CD4-positive, alpha-beta T cell treated with Interferon gamma for 1 hour (primary cell): ENCODE data around the gene CSF2.

ENCODE experiments used
- DNase-seq: peaks from one replicate; pipeline ENCODE4 v3.0.0-alpha.2; 2020

CSF2 gene

GRCh38 chr5:132070460-132071337, 2.9 kb upstream of the CSF2 start:
- no peak for DNase-seq

DNA sequence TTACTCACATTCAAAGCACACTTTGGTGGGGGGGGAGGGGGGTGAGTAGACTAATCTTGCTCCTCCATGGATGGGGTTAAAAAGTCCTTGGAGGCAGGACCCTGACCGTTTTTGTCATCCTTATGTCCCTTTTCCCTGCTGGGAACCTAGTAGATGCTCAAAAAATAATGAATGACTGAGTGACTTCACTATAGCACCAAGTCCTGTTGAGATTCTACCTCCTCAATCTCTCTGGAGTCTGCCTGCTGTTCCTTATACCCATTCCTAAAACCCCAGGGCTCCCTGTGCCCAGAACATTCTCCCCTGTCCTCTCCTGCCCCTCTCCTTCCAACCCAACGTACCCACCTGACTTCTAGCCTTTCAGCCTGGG, 2.3 kb upstream of the CSF2 start:
- no peak for DNase-seq

GRCh38 chr5:132072070-132072469, 1.5 kb upstream of the CSF2 start:
- DNase-seq: no peak

GRCh38 chr5:132072528-132072927, 1.1 kb upstream of the CSF2 start:
- no peak for DNase-seq

DNA sequence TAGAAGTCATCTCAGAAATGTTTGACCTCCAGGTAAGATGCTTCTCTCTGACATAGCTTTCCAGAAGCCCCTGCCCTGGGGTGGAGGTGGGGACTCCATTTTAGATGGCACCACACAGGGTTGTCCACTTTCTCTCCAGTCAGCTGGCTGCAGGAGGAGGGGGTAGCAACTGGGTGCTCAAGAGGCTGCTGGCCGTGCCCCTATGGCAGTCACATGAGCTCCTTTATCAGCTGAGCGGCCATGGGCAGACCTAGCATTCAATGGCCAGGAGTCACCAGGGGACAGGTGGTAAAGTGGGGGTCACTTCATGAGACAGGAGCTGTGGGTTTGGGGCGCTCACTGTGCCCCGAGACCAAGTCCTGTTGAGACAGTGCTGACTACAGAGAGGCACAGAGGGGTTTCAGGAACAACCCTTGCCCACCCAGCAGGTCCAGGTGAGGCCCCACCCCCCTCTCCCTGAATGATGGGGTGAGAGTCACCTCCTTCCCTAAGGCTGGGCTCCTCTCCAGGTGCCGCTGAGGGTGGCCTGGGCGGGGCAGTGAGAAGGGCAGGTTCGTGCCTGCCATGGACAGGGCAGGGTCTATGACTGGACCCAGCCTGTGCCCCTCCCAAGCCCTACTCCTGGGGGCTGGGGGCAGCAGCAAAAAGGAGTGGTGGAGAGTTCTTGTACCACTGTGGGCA, 642 bp downstream of the CSF2 start:
- DNase-seq: no peak

GRCh38 chr5:132074772-132075718, 1.5 kb downstream of the CSF2 start:
- no peak for DNase-seq

DNA sequence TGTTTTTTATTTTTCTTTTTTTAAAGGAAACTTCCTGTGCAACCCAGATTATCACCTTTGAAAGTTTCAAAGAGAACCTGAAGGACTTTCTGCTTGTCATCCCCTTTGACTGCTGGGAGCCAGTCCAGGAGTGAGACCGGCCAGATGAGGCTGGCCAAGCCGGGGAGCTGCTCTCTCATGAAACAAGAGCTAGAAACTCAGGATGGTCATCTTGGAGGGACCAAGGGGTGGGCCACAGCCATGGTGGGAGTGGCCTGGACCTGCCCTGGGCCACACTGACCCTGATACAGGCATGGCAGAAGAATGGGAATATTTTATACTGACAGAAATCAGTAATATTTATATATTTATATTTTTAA, 2.1 kb downstream of the CSF2 start:
- no peak for DNase-seq

DNA sequence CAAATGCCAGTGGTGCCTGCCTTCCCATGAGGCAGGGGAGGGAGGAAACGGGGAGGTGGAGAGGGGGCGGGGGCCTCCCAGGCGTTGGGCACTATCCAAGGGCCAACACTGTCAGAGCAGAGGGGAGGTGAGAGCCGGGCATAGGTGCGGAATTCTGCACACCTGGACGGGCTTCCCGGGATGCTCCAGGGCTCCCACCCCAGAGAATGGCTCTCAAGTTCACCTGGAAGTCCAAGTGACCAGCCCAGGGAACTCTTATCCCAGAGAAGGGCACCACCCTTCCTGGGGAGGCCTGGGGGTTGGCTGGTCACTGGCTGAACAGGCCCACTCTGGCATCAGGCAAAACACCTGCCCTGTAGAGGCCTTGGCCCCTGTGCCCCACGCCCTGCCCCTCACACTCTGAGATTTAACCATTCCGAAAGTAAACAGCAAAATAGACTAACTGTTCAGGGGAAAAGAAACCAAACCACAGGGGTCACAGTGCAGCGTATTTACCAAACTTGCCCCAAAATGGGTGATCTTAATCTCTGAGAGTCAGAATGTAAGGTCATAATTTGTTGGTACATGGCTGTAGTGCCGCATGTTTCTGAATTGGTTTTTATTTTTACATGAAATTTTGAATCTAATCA, 2.7 kb downstream of the CSF2 start:
- DNase-seq: no peak

DNA sequence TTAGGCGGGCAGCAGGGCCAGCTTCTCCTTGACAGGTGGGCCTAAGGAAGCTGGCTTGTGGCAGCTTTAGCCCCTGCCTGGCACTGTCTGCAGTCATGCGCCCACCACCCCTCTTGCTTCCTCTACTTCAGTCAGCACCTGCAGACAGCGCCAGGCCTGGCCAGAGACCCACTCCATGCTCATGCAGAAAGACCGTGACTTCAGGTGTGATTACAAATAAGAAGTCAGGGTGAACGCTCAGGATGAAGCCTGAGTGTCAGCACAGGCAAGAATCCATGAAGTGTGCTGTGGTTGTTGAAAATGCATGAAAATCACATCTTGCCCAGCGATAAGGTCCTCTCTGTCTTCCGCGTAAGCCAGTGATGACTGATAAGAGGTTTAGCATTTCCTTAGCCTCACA, 3.4 kb downstream of the CSF2 start:
- no peak for DNase-seq

DNA sequence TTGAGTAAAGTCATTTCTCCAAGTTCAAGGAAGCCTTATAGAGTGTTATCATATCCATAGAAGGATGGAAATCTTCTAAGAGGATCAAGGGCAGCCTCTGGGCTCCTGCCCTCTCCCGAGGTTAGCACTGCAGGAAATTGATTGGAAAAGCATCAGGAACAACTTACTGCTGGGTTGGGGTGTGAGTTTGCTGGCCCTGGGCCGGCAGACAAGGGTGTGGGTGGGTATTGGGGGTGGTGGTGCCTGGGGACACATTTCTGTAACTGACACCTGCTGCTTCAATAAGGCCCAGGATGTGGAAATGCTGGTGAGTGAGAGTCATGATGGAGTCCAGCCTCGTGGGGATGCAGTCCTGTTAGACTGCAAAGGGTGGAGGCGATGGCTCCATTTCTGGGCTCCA, 5.5 kb downstream of the CSF2 start:
- no peak for DNase-seq

DNA sequence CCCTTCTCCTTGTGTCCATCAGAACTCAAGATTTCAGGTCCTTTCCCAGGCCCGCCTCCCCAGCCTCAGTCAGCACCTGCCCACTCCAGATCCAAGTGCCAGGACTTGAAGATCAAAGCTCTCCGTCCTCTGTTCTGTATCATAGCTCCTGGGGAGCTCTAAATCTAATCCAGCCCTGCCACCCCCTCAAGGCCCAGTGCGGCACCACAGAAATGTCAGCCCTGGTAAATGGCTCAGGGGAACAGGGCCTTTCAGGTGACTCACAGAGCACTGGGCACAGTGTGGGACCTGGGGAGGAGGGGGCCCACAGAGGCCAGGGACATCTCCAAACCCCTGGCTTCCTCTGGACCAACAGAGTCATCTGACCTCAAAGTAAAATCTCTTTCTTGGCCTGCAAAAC, 6.0 kb downstream of the CSF2 start:
- DNase-seq: no peak

GRCh38 chr5:132080595-132080994, 7.0 kb downstream of the CSF2 start:
- no peak for DNase-seq

DNA sequence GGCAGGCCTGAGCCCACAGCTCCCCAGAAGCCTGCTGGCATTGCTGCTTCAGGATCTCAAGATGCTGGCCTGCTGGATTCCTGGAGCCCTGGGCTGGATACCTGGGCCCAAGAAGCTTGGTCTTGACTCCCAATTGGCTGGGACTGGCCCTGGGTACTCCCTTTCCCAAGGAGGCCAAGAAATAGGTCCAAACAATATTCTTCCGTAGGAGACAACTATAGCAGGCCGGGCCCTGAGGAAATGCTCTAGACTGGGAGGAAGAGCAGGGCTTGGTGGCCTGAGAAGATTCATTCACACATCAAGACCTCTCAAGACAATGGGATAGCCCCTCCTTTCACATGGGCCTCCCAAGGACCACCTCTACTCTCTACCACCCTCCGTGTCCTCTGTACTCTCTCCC, 7.9 kb downstream of the CSF2 start:
- DNase-seq: no peak

GRCh38 chr5:132082329-132083023, 8.9 kb downstream of the CSF2 start:
- no peak for DNase-seq

- no peak for DNase-seq
Measured at GRCh38 chr5:132083071-132083678, 9.6 kb downstream of the CSF2 start.

DNA sequence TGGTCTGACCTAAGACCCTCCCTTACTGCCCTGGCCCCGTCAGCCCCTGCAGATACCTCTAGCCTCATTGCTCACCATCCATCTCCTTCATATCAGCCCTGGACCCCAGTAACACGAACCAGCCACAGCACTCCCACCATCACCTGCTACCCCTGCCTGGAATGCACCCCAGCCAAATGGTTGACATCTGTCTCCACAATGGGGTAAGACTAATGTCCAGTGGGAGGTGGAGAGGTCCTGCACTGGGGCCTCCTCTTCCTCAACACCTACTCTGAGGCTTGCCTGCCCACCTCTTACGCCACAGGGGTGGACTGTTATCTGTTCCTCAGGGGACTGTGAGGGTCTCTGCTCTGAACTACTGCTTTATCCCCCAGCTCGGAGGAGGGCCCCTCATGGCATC, 12.1 kb downstream of the CSF2 start:
- no peak for DNase-seq

DNA sequence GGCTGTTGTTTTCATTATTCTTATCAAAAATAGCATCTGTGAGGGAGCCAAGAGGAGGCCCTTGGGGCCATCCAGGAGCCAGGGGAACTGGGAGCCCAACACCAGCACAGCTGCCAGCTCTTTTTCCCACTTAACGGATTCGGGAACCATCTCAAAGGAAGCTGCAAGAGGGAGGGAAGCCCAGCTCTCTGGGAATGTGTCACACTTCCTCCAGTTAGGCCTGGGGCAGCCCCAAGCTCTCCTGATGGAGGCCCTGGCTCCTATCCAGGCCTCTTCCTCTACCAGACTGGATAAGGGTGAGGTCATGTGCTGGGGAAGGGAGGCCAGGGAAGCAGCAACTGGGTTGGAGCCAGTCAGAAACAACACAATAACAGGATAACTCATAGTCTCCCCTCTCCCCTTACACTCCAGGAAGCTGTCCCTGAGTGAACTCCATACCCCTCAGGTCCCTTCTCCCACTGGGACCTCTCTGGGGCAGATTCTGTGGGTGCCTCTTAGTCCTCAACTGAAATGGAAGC, 12.7 kb downstream of the CSF2 start:
- DNase-seq: no peak

DNA sequence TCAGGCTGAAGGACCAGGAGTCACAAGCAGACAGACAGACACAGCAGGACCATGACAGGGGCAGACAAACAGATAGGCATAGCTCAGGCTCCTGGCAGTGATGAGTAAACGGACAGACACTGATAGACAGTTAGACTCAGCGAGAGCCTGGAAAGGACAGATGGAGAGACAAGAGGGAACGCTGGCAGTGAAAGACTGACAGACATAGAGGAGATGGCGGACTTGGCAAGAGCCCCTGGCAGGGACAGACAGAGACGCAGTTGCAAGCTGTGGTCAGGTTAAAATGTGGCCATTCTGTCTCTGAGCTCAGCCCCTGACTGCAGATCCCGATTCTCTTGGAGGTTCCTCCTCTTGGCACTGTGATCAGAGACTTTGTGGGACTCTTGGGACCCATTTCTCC, 13.6 kb downstream of the CSF2 start:
- no peak for DNase-seq

DNA sequence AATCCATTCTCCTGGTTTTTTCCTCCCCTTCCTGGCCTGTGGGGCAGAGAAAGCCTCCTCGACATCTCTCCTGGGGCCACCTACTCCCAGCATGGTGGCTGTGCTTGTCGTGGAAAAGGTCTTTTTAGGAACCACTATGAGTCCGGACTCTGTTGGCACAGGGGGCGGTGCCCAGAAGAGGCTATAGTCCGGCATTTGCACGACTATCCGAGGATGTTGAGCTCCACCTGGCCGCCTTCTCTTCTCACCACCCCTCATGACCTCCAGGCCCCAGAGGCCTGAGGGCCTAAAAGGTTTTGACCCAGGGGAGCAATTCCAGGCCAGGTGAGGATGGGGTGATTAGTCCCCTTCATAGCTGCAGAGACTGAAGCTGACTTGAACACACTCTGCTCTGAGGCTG, 14.1 kb downstream of the CSF2 start:
- no peak for DNase-seq

DNA sequence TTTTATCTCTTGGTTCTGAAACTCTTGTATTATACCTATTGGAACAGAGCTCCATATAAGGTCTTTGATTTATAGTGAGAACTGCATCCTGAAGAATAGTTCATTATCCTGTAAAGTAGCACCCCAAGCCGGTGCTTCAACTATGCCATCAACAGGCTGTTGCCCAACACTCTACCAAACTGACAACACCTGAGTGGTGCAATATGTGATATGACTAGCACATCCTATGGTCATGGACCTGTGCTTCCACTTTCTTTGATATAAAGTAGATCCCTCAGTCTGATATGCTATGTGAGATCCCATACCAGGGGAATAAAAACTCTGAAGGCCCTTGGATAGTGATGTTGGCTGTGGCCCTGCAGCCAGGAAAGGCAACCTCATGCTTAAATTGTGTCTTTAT, 15.8 kb downstream of the CSF2 start:
- no peak for DNase-seq

- no peak for DNase-seq
Measured at GRCh38 chr5:132090107-132090506, 16.5 kb downstream of the CSF2 start.

GRCh38 chr5:132093271-132093670, 19.7 kb downstream of the CSF2 start:
- DNase-seq: no peak
